ENCODE measurements around the gene FN3KRP. TPM values are rescaled to one million over a fixed set of nuclear protein-coding genes. Genes with fewer than 3 reads are reported as not detected.

Gene FN3KRP
- total and polyA plus RNA-seq, 2 of the 13 experiments (the other 11 are each of a cell fraction or from before 2014, with no cell fraction given): 22.4 to 28.2 TPM

GRCh38 chr17:82713071-82713723 lies 3.3 kb upstream of the FN3KRP start (continued):
- TF ChIP-seq, protein P1, sequence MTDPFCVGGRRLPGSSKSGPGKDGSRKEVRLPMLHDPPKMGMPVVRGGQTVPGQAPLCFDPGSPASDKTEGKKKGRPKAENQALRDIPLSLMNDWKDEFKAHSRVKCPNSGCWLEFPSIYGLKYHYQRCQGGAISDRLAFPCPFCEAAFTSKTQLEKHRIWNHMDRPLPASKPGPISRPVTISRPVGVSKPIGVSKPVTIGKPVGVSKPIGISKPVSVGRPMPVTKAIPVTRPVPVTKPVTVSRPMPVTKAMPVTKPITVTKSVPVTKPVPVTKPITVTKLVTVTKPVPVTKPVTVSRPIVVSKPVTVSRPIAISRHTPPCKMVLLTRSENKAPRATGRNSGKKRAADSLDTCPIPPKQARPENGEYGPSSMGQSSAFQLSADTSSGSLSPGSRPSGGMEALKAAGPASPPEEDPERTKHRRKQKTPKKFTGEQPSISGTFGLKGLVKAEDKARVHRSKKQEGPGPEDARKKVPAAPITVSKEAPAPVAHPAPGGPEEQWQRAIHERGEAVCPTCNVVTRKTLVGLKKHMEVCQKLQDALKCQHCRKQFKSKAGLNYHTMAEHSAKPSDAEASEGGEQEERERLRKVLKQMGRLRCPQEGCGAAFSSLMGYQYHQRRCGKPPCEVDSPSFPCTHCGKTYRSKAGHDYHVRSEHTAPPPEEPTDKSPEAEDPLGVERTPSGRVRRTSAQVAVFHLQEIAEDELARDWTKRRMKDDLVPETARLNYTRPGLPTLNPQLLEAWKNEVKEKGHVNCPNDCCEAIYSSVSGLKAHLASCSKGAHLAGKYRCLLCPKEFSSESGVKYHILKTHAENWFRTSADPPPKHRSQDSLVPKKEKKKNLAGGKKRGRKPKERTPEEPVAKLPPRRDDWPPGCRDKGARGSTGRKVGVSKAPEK (CRISPR knock-in tag; IDR thresholded peaks at IDR 0.05; ENCODE audit: borderline replicate concordance): no peak
- no peak for TF ChIP-seq ZNF280B (CRISPR knock-in tag; IDR thresholded peaks at IDR 0.05; ENCODE audit: borderline replicate concordance)
- TF ChIP-seq RFXANK (CRISPR knock-in tag; IDR thresholded peaks at IDR 0.05): no peak
- no peak for TF ChIP-seq BRCA1 (CRISPR knock-in tag; IDR thresholded peaks at IDR 0.05)
- TF ChIP-seq ZNF639 (CRISPR knock-in tag; conservative IDR thresholded peaks at IDR 0.05): no peak
- TF ChIP-seq ARID2 (CRISPR knock-in tag; IDR thresholded peaks at IDR 0.05; ENCODE audit: borderline replicate concordance): no peak
- TF ChIP-seq, protein P2, sequence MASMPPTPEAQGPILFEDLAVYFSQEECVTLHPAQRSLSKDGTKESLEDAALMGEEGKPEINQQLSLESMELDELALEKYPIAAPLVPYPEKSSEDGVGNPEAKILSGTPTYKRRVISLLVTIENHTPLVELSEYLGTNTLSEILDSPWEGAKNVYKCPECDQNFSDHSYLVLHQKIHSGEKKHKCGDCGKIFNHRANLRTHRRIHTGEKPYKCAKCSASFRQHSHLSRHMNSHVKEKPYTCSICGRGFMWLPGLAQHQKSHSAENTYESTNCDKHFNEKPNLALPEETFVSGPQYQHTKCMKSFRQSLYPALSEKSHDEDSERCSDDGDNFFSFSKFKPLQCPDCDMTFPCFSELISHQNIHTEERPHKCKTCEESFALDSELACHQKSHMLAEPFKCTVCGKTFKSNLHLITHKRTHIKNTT (CRISPR knock-in tag; IDR thresholded peaks at IDR 0.05): no peak
- TF ChIP-seq, protein P3, sequence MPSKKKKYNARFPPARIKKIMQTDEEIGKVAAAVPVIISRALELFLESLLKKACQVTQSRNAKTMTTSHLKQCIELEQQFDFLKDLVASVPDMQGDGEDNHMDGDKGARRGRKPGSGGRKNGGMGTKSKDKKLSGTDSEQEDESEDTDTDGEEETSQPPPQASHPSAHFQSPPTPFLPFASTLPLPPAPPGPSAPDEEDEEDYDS (CRISPR knock-in tag; IDR thresholded peaks at IDR 0.05): no peak
- TF ChIP-seq HDAC2 (CRISPR knock-in tag; IDR thresholded peaks at IDR 0.05): no peak
- no peak for TF ChIP-seq ZNF570 (CRISPR knock-in tag; IDR thresholded peaks at IDR 0.05; ENCODE audit: borderline replicate concordance)
- TF ChIP-seq MNT (IDR thresholded peaks at IDR 0.05): peak; percentile 24; the same call in 1 of the 2 replicates
- 0 out of 2 replicates have a peak, but pooled peaks have one; percentile 10 for TF ChIP-seq ZNF687 (CRISPR knock-in tag; IDR thresholded peaks at IDR 0.05)
- no peak for TF ChIP-seq SYNCRIP (IDR thresholded peaks at IDR 0.05; ENCODE audit: insufficient read depth, low read depth, low read length)
- no peak for TF ChIP-seq ZNF563 (CRISPR knock-in tag; IDR thresholded peaks at IDR 0.05)
- no peak for TF ChIP-seq ZNF224 (CRISPR knock-in tag; IDR thresholded peaks at IDR 0.05)
- TF ChIP-seq ZNF543 (CRISPR knock-in tag; IDR thresholded peaks at IDR 0.05): no peak
